HCT116 (cell line): ENCODE data around the gene PPM1H. TPM values are rescaled to one million over a fixed set of nuclear protein-coding genes. Genes with fewer than 3 reads are reported as not detected.

Source experiments
- ATAC-seq: fragments of 200-7000 bp; cut with Tn5 transposase; 2 replicates; pipeline ENCODE4 v1.9.1; 2020; ENCODE audit warnings: mild to moderate bottlenecking, moderate library complexity
- BruUV-seq: library from RNA; stranded (reverse); fragments of 400-500 nt; replicated peaks from 2 replicates; lab custom pipeline; 2021; lab: Mats Ljungman, UMichigan
- CTCF ChIA-PET: fragments of 300-600 bp; sonication (Branson Sonifier 250); formaldehyde crosslinking; loops from one replicate; lab custom pipeline; 2021; ENCODE audit warnings: antibody characterized with exemption; lab: Charles Lee
- POLR2A ChIA-PET: fragments of 300-600, 350-600 bp; sonication (Branson Sonifier 250); formaldehyde crosslinking; loops from one replicate; lab custom pipeline; 2021; ENCODE audit warnings: antibody characterized with exemption; lab: Charles Lee
- RAD21 ChIA-PET, 2 experiments: fragments of 300-600 bp; sonication (Branson Sonifier 250); formaldehyde crosslinking; loops; one replicate each; lab custom pipeline; 2023; ENCODE audit warnings: low total read pairs in 2 of 2; ENCODE audit not compliant: uncharacterized antibody in 2 of 2, unreplicated experiment in 2 of 2, low non-redundant PET in 1 of 2; lab: Charles Lee
- DNase-seq: peaks from one replicate; pipeline ENCODE4 v3.0.0-alpha.2; 2010; ENCODE audit warnings: low read depth, low spot score
- H2AFZ ChIP-seq: fragments of 200-600 bp; shearing (Covaris generic), sonication (generic); 2 replicates; pipeline ENCODE4 v1.6.1; 2017; ENCODE audit warnings: low read depth, mixed run types, mixed read lengths, antibody characterized with exemption, low read length; ENCODE audit not compliant: poor library complexity, severe bottlenecking
- H3K27ac ChIP-seq: 2 replicates; pipeline ENCODE4 v1.5.1; 2012; ENCODE audit warnings: low read depth, low read length
- H3K27me3 ChIP-seq: fragments of 200-600 bp; sonication (generic); 2 replicates; pipeline ENCODE4 v1.6.1; 2016; ENCODE audit warnings: mixed run types, low read length, mixed read lengths; ENCODE audit not compliant: insufficient read depth
- H3K36me3 ChIP-seq, 2 experiments: fragments of 200-500 bp in 1 of 2; fragments of 200-600 bp in 1 of 2; sonication (Bioruptor generic) in 1 of 2; sonication (generic) in 1 of 2; 2 replicates each; pipeline versions ENCODE4 v1.5.1 to v1.6.1; 2014 to 2016; ENCODE audit warnings: low read length in 2 of 2, inconsistent platforms in 1 of 2, mixed read lengths in 1 of 2, mixed run types in 1 of 2; ENCODE audit not compliant: insufficient read depth in 2 of 2, control insufficient read depth in 1 of 2
- H3K4me1 ChIP-seq, 2 experiments: fragments of 200-600 bp in 1 of 2; sonication (generic) in 1 of 2; 2 replicates each; pipeline versions ENCODE4 v1.5.1 to v1.6.1; 2012 to 2017; ENCODE audit warnings: low read length in 2 of 2, inconsistent platforms in 1 of 2, mild to moderate bottlenecking in 1 of 2, mixed read lengths in 1 of 2, mixed run types in 1 of 2, moderate library complexity in 1 of 2; ENCODE audit not compliant: insufficient read depth in 2 of 2, control insufficient read depth in 1 of 2
- H3K4me2 ChIP-seq: fragments of 200-600 bp; sonication (generic); 2 replicates; pipeline ENCODE4 v1.6.1; 2017; ENCODE audit warnings: mixed run types, low read length, mixed read lengths
- H3K4me3 ChIP-seq, 2 experiments: fragments of 200-600 bp in 1 of 2; sonication (generic) in 1 of 2; replicated peaks in 1 of 2; 2 replicates each; pipeline ENCODE4 v1.5.1; 2011 to 2016; ENCODE audit warnings: low read length in 2 of 2, control low read depth in 1 of 2, low read depth in 1 of 2, mild to moderate bottlenecking in 1 of 2, mixed read lengths in 1 of 2, mixed run types in 1 of 2
- H3K79me2 ChIP-seq: fragments of 200-600 bp; sonication (generic); 2 replicates; pipeline ENCODE4 v1.6.1; 2017; ENCODE audit warnings: mild to moderate bottlenecking, mixed run types, low read length, moderate library complexity, mixed read lengths; ENCODE audit not compliant: insufficient read depth
- H3K9ac ChIP-seq: fragments of 200-600 bp; sonication (generic); 2 replicates; pipeline ENCODE4 v1.6.1; 2016; ENCODE audit warnings: low read length, mixed read lengths
- H3K9me2 ChIP-seq: fragments of 200-600 bp; sonication (generic), shearing (Covaris generic); 2 replicates; pipeline ENCODE4 v1.6.1; 2017; ENCODE audit warnings: mixed run types, mild to moderate bottlenecking, moderate library complexity; ENCODE audit not compliant: insufficient read depth
- H3K9me3 ChIP-seq, 2 experiments: fragments of 200-500 bp in 1 of 2; fragments of 200-600 bp in 1 of 2; sonication (Bioruptor generic) in 1 of 2; sonication (generic) in 1 of 2; 2 replicates each; pipeline ENCODE4 v1.6.1; 2014 to 2017; ENCODE audit warnings: low read length in 2 of 2, mixed read lengths in 2 of 2, inconsistent platforms in 1 of 2, low read depth in 1 of 2, mild to moderate bottlenecking in 1 of 2, mixed run types in 1 of 2, moderate library complexity in 1 of 2; ENCODE audit not compliant: control insufficient read depth in 1 of 2, insufficient read depth in 1 of 2
- H4K20me1 ChIP-seq: fragments of 200-600 bp; sonication (generic), shearing (Covaris generic); 2 replicates; pipeline ENCODE4 v1.6.1; 2017; ENCODE audit warnings: mixed run types, mild to moderate bottlenecking, moderate library complexity; ENCODE audit not compliant: insufficient read depth
- CEBPB ChIP-seq: IDR thresholded peaks from 2 replicates; pipeline ENCODE4 v1.6.1; 2012; ENCODE audit warnings: low read depth
- EGR1 ChIP-seq: IDR thresholded peaks from 2 replicates; pipeline ENCODE4 v1.6.1; 2012; ENCODE audit warnings: low read depth
- ELF1 ChIP-seq: IDR thresholded peaks from 2 replicates; pipeline ENCODE4 v1.6.1; 2012; ENCODE audit warnings: low read depth, borderline replicate concordance
- EZH2 ChIP-seq: fragments of 200-600 bp; sonication (generic); IDR thresholded peaks from 2 replicates; pipeline ENCODE4 v1.6.1; 2017; ENCODE audit warnings: antibody characterized with exemption, mixed run types
- EZH2phosphoT487 ChIP-seq: fragments of 200-600 bp; IDR thresholded peaks from 2 replicates; pipeline ENCODE4 v1.6.1; 2018; ENCODE audit warnings: antibody characterized with exemption, borderline replicate concordance
- FOSL1 ChIP-seq: IDR thresholded peaks from 2 replicates; pipeline ENCODE4 v1.6.1; 2012; ENCODE audit warnings: low read depth
- JUND ChIP-seq: IDR thresholded peaks from 2 replicates; pipeline ENCODE4 v1.6.1; 2012
- POLR2A ChIP-seq: IDR thresholded peaks from 2 replicates; pipeline ENCODE4 v1.7.0; 2011; ENCODE audit warnings: borderline replicate concordance; ENCODE audit not compliant: insufficient read depth, insufficient read length; ENCODE audit errors: extremely low read depth
- POLR2AphosphoS5 ChIP-seq: IDR thresholded peaks from 2 replicates; pipeline ENCODE4 v1.6.1; 2011; ENCODE audit warnings: mild to moderate bottlenecking, low read depth, low read length, moderate library complexity
- RAD21 ChIP-seq: IDR thresholded peaks from 2 replicates; pipeline ENCODE4 v1.6.1; 2012; ENCODE audit warnings: low read depth, mild to moderate bottlenecking
- SRF ChIP-seq: IDR thresholded peaks from 2 replicates; pipeline ENCODE4 v1.6.1; 2012; ENCODE audit warnings: low read depth
- ZBTB33 ChIP-seq: IDR thresholded peaks from 2 replicates; pipeline ENCODE4 v1.6.1; 2011; ENCODE audit warnings: mild to moderate bottlenecking, low read length, moderate library complexity; ENCODE audit not compliant: insufficient replicate concordance; ENCODE audit errors: extremely low read depth
- ZNF274 ChIP-seq: fragments of 200-500 bp; sonication (Bioruptor generic); IDR thresholded peaks from 2 replicates; pipeline ENCODE4 v1.6.1; 2014; ENCODE audit warnings: mild to moderate bottlenecking, low read depth, low read length, inconsistent platforms
- intact Hi-C: fragments of 100-400 bp; cut with micrococcal nuclease; formaldehyde crosslinking; loops from 2 replicates; pipeline ENCODE4 v1.10.0; 2022
- total RNA-seq: library from RNA; stranded (reverse); gene quantifications from one replicate; pipeline ENCODE4 v1.2.1, GENCODE V29; 2021; ENCODE audit not compliant: unreplicated experiment
- TF ChIP-seq, protein P1 (sequence below), 3 experiments: fragments of 200-600 bp in 1 of 3; sonication (generic) in 1 of 3; IDR thresholded peaks in 2 of 3; conservative IDR thresholded peaks in 1 of 3; 2 replicates each; pipeline ENCODE4 v1.5.1; 2012 to 2017; ENCODE audit warnings: low read depth in 2 of 3, low read length in 2 of 3, antibody characterized with exemption in 1 of 3, borderline replicate concordance in 1 of 3, control low read depth in 1 of 3, mild to moderate bottlenecking in 1 of 3, mixed read lengths in 1 of 3, mixed run types in 1 of 3, moderate library complexity in 1 of 3; ENCODE audit not compliant: insufficient read depth in 1 of 3
- TF ChIP-seq, protein P2 (sequence below): IDR thresholded peaks from 2 replicates; pipeline ENCODE4 v1.6.1; 2012

PPM1H gene
- total RNA-seq, 1 experiment from 2014 or later, result 8.0 TPM

- TF ChIP-seq EZH2, result no peak
- TF ChIP-seq RAD21, result no peak
- no peak for TF ChIP-seq SRF
- TF ChIP-seq POLR2AphosphoS5, result no peak
- no peak for TF ChIP-seq CEBPB
- no peak for TF ChIP-seq POLR2A
- no peak for TF ChIP-seq ELF1
- no peak for TF ChIP-seq EZH2phosphoT487
- TF ChIP-seq, protein P1, sequence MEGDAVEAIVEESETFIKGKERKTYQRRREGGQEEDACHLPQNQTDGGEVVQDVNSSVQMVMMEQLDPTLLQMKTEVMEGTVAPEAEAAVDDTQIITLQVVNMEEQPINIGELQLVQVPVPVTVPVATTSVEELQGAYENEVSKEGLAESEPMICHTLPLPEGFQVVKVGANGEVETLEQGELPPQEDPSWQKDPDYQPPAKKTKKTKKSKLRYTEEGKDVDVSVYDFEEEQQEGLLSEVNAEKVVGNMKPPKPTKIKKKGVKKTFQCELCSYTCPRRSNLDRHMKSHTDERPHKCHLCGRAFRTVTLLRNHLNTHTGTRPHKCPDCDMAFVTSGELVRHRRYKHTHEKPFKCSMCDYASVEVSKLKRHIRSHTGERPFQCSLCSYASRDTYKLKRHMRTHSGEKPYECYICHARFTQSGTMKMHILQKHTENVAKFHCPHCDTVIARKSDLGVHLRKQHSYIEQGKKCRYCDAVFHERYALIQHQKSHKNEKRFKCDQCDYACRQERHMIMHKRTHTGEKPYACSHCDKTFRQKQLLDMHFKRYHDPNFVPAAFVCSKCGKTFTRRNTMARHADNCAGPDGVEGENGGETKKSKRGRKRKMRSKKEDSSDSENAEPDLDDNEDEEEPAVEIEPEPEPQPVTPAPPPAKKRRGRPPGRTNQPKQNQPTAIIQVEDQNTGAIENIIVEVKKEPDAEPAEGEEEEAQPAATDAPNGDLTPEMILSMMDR (IDR thresholded peaks at IDR 0.05 in 2 of 3, conservative IDR thresholded peaks at IDR 0.05 in 1 of 3; ENCODE audit: borderline replicate concordance in 1 of 3, insufficient read depth in 1 of 3, low read depth in 2 of 3, low read length in 2 of 3), result no peak
- no peak for TF ChIP-seq JUND
- no peak for TF ChIP-seq ZNF274
- TF ChIP-seq, protein P2, sequence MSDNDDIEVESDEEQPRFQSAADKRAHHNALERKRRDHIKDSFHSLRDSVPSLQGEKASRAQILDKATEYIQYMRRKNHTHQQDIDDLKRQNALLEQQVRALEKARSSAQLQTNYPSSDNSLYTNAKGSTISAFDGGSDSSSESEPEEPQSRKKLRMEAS, result no peak
- no peak for TF ChIP-seq EGR1
- no peak for TF ChIP-seq FOSL1
- TF ChIP-seq ZBTB33, result no peak
- Histone ChIP-seq H3K27me3 (no peaks in the 10 kb centered on the region), H3K36me3 (no peaks in the 10 kb centered on the region), H2AFZ (no peak overlapping the region), H3K27ac (no peak overlapping the region), H3K4me3 (no peak overlapping the region), H3K4me1 (peaks cover 0 to 3% of the 10 kb centered on the region in 2 experiments; a peak in 1 of 4 replicates), H3K79me2 (no peaks in the 10 kb centered on the region), H4K20me1 (no peaks in the 10 kb centered on the region), H3K9me2 (no peaks in the 10 kb centered on the region), H3K9ac (no peak overlapping the region), H3K9me3 (no peaks in the 10 kb centered on the region), H3K4me2 (no peak overlapping the region)
- BruUV-seq, result no TSS peak
- RAD21 ChIA-PET, result no interaction called here
- DNase-seq (no peak), ATAC-seq (no peak)
- CTCF ChIA-PET, result no interaction called here
- POLR2A ChIA-PET, result no interaction called here
- intact Hi-C loops, result no loop called here
These were observed 278.2 kb downstream of the PPM1H start for GRCh38 chr12:62656591-62657362.
